A375 (cell line): ENCODE data around the gene DNAJB8. TPM values are rescaled to one million over a fixed set of nuclear protein-coding genes. Genes with fewer than 3 reads are reported as not detected.

Experiments
- total RNA-seq: library from RNA; depleted of rRNA; stranded (reverse); fragments of >200 nt; shearing (Covaris generic); gene quantifications from 2 replicates; pipeline ENCODE4 v1.2.3, GENCODE V29; 2014; rRNA removed

DNAJB8 gene
- not detected in 2 replicates for total RNA-seq

GRCh38 chr3:128466840-128467541 lies at the start of gene DNAJB8:
TSS of gene DNAJB8 (minus strand) at chr3:128466890. CDS start at chr3:128463245, 3,645 bp downstream.

GRCh38 chr3:128492671-128493569 lies 26.2 kb upstream of the DNAJB8 start, which contains the start of gene GATA2:
TSS of gene GATA2 (minus strand) at chr3:128493201. CDS start at chr3:128487031, 6,170 bp downstream.

Other genes starting within 250 kb of the DNAJB8 start
- gene GATA2, start 26.3 kb upstream of the DNAJB8 start, total RNA-seq: 6.3 TPM in 2 replicates
- gene RPN1, start 183.9 kb upstream of the DNAJB8 start, total RNA-seq: 200 and 209 TPM in 2 replicates